HL-60 (cell line): ENCODE measurements around the gene RTF2.
"Not testable (repeated sequence)": the region's sequence is repeated elsewhere in the genome, so short reads cannot be mapped to it uniquely, and the experiment has no call there.

ENCODE experiments used
- CTCF ChIP-seq: IDR thresholded peaks from one replicate; pipeline ENCODE4 v1.5.1; 2011; ENCODE audit warnings: low read length, control low read depth, inconsistent platforms; ENCODE audit not compliant: insufficient read depth
- GABPA ChIP-seq: IDR thresholded peaks from 2 replicates; pipeline ENCODE4 v1.6.1; 2012; ENCODE audit warnings: low read depth
- REST ChIP-seq: IDR thresholded peaks from 2 replicates; pipeline ENCODE4 v1.6.1; 2012; ENCODE audit warnings: low read depth; ENCODE audit not compliant: insufficient replicate concordance

GRCh38 chr20:56564526-56564925, 96.1 kb downstream of the RTF2 start:
- not testable (repeated sequence) for TF ChIP-seq GABPA, CTCF, REST
